Vagina (tissue), 2 donors: Measurements from ENCODE around the gene FMO5. TPM values are rescaled to one million over a fixed set of nuclear protein-coding genes. Genes with fewer than 3 reads are reported as not detected.

ENCODE experiments used
- DNase-seq, 2 donors: peaks; one replicate each; pipeline ENCODE4 v3.0.0-alpha.2; 2017; ENCODE audit errors: extremely low spot score in 2 of 2
- H3K27ac ChIP-seq: fragments of 200-600 bp; sonication (generic); one replicate; pipeline ENCODE4 v1.5.1; 2019
- H3K27me3 ChIP-seq: fragments of 200-600 bp; sonication (generic); one replicate; pipeline ENCODE4 v1.5.1; 2019
- H3K36me3 ChIP-seq, 2 donors: fragments of 200-600 bp; sonication (generic); one replicate each; pipeline ENCODE4 v1.5.1; 2017 to 2019
- H3K4me1 ChIP-seq: fragments of 200-600 bp; sonication (generic); one replicate; pipeline ENCODE4 v1.5.1; 2019
- H3K4me3 ChIP-seq, 2 donors: fragments of 200-600 bp; sonication (generic); 1 replicate in 1 of 2; 2 replicates in 1 of 2; pipeline ENCODE4 v1.5.1; 2016 to 2019
- H3K9me3 ChIP-seq: fragments of 200-600 bp; sonication (generic); one replicate; pipeline ENCODE4 v1.5.1; 2019
- CTCF ChIP-seq, 3 experiments: fragments of 450-650 bp in 2 of 3; fragments of 200-600 bp in 1 of 3; sonication (generic) in 1 of 3; IDR thresholded peaks; one replicate each; pipeline ENCODE4 v1.5.1; 2017 to 2019; ENCODE audit warnings: antibody characterized with exemption in 3 of 3, mild to moderate bottlenecking in 2 of 3, moderate library complexity in 2 of 3
- POLR2A ChIP-seq, 2 donors: fragments of 450-650 bp; IDR thresholded peaks; one replicate each; pipeline ENCODE4 v1.6.1; 2017; ENCODE audit warnings: antibody characterized with exemption in 2 of 2, mild to moderate bottlenecking in 2 of 2, moderate library complexity in 2 of 2
- POLR2AphosphoS5 ChIP-seq, 2 donors: sonication (generic); formaldehyde crosslinking; IDR thresholded peaks; one replicate each; pipeline ENCODE4 v1.9.0; 2017; ENCODE audit warnings: antibody characterized with exemption in 2 of 2, mild to moderate bottlenecking in 2 of 2, low read depth in 1 of 2; ENCODE audit not compliant: insufficient read depth in 1 of 2
- intact Hi-C: fragments of 100-400 bp; cut with DNase I; formaldehyde crosslinking; loops from one replicate; pipeline ENCODE4 v1.15.1; 2023
- total RNA-seq: library from RNA; depleted of rRNA; stranded (reverse); fragments of >200 nt; gene quantifications from one replicate; pipeline ENCODE4 v1.2.3, GENCODE V29; 2016

Gene FMO5
- total RNA-seq, 1 donor from 2014 or later: 3.4 TPM

- H3K4me3 ChIP-seq: no peak overlapping the region
- DNase-seq: no peak
- H3K9me3 ChIP-seq: no peaks in the 10 kb centered on the region
- no peak for TF ChIP-seq POLR2A (IDR thresholded peaks at IDR 0.05)
- TF ChIP-seq POLR2AphosphoS5 (IDR thresholded peaks at IDR 0.05; ENCODE audit: insufficient read depth in 1 of 2, low read depth in 1 of 2): no peak
- no peak for TF ChIP-seq CTCF (IDR thresholded peaks at IDR 0.05)
- H3K36me3 ChIP-seq: peaks cover 0 to 12% of the 10 kb centered on the region in 2 donors
- intact Hi-C loops: loop anchor here (10.0 kb wide), 1 partner anchor 627 kb away; no protein-coding TSS in a partner anchor
- H3K27me3 ChIP-seq: no peaks in the 10 kb centered on the region
- H3K27ac ChIP-seq: no peak overlapping the region
- H3K4me1 ChIP-seq: no peaks in the 10 kb centered on the region
Measured at GRCh38 chr1:147267711-147268110, 42.6 kb upstream of the FMO5 start.

GRCh38 chr1:147266381-147266780, 41.2 kb upstream of the FMO5 start:
- Histone ChIP-seq H3K4me3 (no peak overlapping the region), H3K9me3 (no peaks in the 10 kb centered on the region), H3K4me1 (no peaks in the 10 kb centered on the region), H3K27ac (no peak overlapping the region), H3K36me3 (peaks cover 0 to 12% of the 10 kb centered on the region in 2 donors), H3K27me3 (no peaks in the 10 kb centered on the region)
- DNase-seq: no peak
- TF ChIP-seq POLR2A (IDR thresholded peaks at IDR 0.05): no peak
- no peak for TF ChIP-seq POLR2AphosphoS5 (IDR thresholded peaks at IDR 0.05; ENCODE audit: insufficient read depth in 1 of 2, low read depth in 1 of 2)
- TF ChIP-seq CTCF (IDR thresholded peaks at IDR 0.05): no peak
- intact Hi-C loops: loop anchor here (10.0 kb wide), 1 partner anchor 628 kb away; no protein-coding TSS in a partner anchor

GRCh38 chr1:147264158-147264768, 39.1 kb upstream of the FMO5 start:
- H3K27me3 ChIP-seq: no peaks in the 10 kb centered on the region
- H3K4me3 ChIP-seq: no peak overlapping the region
- H3K27ac ChIP-seq: no peak overlapping the region
- peaks cover 0 to 18% of the 10 kb centered on the region in 2 donors for H3K36me3 ChIP-seq
- intact Hi-C loops: loop anchor here (10.0 kb wide), 1 partner anchor 631 kb away; no protein-coding TSS in a partner anchor
- DNase-seq: no peak
- TF ChIP-seq POLR2A (IDR thresholded peaks at IDR 0.05): no peak
- no peak for TF ChIP-seq CTCF (IDR thresholded peaks at IDR 0.05)
- TF ChIP-seq POLR2AphosphoS5 (IDR thresholded peaks at IDR 0.05; ENCODE audit: insufficient read depth in 1 of 2, low read depth in 1 of 2): no peak
- no peaks in the 10 kb centered on the region for H3K9me3 ChIP-seq
- no peaks in the 10 kb centered on the region for H3K4me1 ChIP-seq

- no peak overlapping the region for H3K27ac ChIP-seq
- H3K4me3 ChIP-seq: no peak overlapping the region
- DNase-seq: no peak
- peaks cover 0 to 24% of the 10 kb centered on the region in 2 donors for H3K36me3 ChIP-seq
- H3K4me1 ChIP-seq: no peaks in the 10 kb centered on the region
- no peak for TF ChIP-seq POLR2AphosphoS5 (IDR thresholded peaks at IDR 0.05; ENCODE audit: insufficient read depth in 1 of 2, low read depth in 1 of 2)
- TF ChIP-seq CTCF (IDR thresholded peaks at IDR 0.05): no peak
- TF ChIP-seq POLR2A (IDR thresholded peaks at IDR 0.05): no peak
- intact Hi-C loops: loop anchor here (10.0 kb wide), 1 partner anchor 634 kb away; no protein-coding TSS in a partner anchor
- H3K27me3 ChIP-seq: no peaks in the 10 kb centered on the region
- no peaks in the 10 kb centered on the region for H3K9me3 ChIP-seq
Measured at GRCh38 chr1:147260956-147261355, 35.8 kb upstream of the FMO5 start.

- intact Hi-C loops: no loop called here
- H3K9me3 ChIP-seq: no peaks in the 10 kb centered on the region
- no peaks in the 10 kb centered on the region for H3K27me3 ChIP-seq
- H3K4me1 ChIP-seq: peaks cover 2% of the 10 kb centered on the region
- no peak overlapping the region for H3K4me3 ChIP-seq
- H3K27ac ChIP-seq: no peak overlapping the region
- TF ChIP-seq POLR2AphosphoS5 (IDR thresholded peaks at IDR 0.05; ENCODE audit: insufficient read depth in 1 of 2, low read depth in 1 of 2) (no peak), CTCF (IDR thresholded peaks at IDR 0.05) (no peak), POLR2A (IDR thresholded peaks at IDR 0.05) (no peak)
- H3K36me3 ChIP-seq: peaks cover 0 to 7% of the 10 kb centered on the region in 2 donors
- DNase-seq: no peak
Measured at GRCh38 chr1:147252540-147252939, 27.4 kb upstream of the FMO5 start.
